Germinal center (tissue), 1 donor: ENCODE results near the gene SNRK.

Experiments used
- DNase-seq: peaks from one replicate; pipeline ENCODE4 v3.0.0; 2012; ENCODE audit warnings: mixed read lengths, low spot score

SNRK gene

DNA sequence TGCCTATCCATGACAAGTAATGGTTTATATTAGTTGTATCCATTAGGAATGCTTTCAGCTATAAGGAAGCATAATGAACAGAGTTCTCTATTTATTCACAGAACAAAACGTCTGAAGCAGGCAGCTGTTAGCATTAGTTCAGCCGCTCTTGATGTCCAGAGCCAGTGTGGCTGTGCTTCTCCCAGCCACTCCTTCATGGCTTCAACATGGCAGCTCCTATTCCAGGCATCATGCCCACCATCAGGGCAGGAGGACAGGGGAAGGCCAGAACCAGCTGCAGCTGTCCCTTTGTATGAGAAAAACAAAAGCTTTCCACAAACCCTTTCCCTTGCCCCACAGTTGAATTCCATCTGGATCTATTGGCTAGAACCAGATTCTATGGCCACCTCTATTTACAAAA, 12.9 kb upstream of the SNRK start:
- no peak for DNase-seq

DNA sequence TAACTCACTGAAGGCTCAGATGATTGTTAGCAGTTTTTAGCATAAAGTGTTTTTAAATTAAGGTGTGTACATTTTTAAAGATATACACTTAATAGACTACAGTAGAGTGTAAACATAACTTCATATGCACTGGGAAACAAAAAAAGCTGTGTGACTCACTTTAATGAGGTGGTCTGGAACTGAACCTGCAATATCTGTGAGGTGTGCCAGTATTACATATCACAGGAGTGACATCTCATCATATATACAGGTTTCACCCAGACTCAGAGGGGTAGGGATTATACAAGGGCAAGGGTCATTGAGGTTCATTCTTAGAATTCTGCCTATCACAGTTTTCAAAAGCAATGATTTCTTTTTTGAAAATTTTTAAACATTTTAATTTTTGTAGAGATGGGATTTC, 7.3 kb upstream of the SNRK start:
- DNase-seq = no peak

- no peak for DNase-seq
Observed at GRCh38 chr3:43279532-43279931, 6.8 kb upstream of the SNRK start.

DNA sequence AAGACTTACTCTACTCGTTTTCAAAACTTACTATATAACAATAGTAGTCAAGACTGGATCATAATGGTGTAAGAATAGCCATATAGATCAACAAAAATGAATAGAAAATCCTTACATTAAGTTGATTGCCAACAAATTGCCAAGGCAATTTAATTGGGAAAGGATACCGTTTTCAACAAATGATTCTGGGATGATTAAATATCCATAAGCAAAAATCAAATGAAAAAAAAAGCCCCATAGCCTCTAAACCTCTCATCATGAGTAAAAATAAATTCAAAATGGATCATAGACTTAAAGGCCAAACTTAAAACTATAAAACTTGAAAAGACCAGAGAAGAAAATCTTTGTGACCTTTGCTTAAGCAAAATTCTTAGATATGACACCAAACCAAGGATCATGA, 5.3 kb upstream of the SNRK start:
- no peak for DNase-seq

DNA sequence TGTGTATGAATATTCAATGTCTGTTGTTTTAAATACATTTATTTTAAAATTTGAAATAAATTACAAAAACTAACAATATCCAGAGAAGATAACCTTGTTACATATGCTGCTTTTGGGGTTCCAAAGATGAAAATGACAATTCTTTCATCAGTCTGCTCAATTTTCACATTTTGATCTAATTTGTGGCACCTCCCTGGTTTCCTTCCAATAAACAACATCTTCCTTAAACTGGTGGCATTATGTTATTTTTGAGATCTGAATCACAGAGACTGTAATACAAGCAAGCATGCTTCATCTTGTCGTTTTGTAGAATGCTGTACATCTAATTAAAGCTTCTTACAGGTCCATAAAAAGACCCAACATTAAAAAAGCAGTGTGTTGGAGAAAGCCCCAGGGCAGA, 2.2 kb upstream of the SNRK start:
- no peak for DNase-seq

- DNase-seq = no peak
Observed at GRCh38 chr3:43285644-43286043, 696 bp upstream of the SNRK start.

DNA sequence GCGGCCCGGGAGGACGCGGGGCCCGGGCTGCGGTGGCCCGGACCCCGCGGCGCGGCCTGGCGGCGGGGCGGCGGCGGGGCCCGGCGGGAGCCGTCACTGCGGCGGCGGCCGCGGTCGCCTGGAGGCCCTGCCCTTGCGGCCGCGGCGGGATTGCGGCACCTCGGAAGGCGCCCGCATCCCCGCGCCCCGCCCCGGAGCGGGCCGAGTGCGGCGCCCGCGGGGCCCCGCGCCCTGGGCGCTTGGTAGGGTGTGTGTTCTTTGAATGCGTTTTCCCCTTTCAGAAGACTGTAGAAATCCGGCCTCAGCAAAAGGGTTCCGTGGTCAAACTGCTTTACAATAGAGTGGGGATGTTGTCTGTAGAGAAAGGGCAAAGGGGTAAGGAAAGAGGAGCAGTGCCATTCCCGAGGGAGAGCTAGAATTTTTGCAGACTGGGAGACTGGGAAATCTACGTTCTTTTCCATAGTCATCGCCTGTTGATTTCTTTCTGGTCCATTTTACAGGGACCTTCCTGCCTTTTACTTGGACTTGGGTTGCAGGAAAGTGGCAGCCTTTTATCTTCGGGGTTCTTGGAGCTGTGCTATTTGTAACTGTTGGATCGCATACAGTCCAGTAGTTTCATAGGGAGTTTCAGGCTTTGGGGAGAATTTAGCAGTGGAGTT, 630 bp downstream of the SNRK start:
- peak; percentile 65 for DNase-seq

- no peak for DNase-seq
Observed at GRCh38 chr3:43287500-43287873, 1.1 kb downstream of the SNRK start.

- DNase-seq = peak; percentile 41
Observed at GRCh38 chr3:43288366-43288765, 2.0 kb downstream of the SNRK start.

DNA sequence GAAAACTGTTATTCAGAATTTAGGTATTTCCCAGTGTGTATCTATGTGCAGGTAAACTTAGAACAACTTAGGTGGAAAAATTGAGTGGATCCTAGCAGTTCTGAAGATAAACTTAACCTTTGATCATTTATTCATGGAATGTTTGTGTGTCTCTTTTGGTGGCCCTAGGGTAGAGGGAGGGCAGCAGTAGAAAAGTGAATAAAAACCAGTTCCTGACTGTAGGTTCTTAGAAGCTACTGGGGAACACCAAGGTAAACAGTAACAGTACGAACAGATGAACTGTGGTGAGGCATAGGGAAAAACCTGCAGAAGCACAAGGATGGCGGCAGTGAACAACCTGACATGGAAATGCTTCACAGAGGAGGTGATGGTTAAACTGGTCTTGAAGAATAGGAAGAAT, 2.5 kb downstream of the SNRK start:
- no peak for DNase-seq

DNA sequence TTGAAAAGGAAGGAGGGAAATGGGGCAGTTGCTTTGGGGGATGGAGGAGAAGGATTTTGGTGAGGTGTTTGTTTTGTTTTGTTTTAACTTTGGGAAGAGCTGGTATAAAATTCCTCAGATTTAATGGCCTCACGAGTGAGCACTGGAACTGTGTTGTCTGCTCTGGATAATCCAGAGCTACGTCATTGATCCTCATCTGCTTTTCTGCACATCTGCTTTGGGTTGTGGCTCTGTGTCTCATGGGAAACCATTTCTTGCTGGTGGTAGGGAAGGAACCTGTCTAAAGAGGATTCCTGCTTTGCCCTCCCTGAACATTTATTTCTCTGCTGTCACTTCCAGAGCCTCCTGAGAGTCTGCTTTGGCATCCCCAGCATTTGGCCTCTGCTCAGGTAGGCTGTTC, 3.1 kb downstream of the SNRK start:
- no peak for DNase-seq

DNA sequence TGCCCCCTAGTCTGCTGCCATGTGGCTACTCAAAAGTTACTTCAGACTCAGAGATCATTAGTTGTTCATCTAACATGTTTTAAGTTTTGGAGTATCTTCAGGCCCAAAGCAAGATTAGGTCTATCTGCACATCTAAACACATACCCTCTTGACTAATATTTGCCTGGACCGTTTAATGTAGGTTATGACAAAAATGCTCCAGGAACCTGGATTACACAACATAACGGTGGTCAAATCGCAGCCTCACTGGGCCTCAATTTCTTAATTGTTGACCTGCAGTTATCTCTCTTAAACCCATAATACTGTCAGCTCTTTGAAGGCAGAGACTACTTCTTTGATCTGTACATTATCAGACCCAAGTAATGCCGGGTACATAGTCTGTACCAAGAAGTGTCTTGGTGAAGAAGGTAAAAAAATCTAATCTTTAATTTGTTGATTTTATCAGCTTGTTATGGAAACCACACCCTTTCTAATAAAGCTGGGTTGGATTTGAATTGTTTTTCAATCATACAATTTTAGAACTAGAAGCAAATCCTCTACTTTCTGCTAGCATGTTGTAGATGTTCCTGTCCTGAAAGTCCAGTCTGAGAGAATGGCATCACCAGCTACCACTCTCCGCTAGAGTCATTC, 3.6 kb downstream of the SNRK start:
- no peak for DNase-seq

DNA sequence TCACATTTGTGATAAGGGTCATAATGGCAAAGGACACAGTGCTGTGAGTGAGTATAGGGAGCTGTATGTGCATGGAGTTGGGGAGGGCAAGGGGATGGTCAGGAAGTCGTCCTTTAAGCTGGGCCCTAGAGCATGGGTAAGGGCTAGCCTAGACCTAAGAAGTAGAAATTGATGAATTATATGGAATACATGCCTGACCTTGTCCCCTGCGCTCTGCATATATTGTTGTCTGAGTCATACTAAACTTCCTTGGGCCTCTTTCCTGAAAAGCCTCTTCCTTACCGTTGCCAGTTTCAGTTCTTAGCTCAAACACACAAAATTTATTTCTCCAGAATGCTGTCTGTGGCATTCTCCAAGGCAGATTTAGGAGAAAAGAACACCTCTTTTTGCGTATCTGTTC, 4.6 kb downstream of the SNRK start:
- DNase-seq = no peak

DNA sequence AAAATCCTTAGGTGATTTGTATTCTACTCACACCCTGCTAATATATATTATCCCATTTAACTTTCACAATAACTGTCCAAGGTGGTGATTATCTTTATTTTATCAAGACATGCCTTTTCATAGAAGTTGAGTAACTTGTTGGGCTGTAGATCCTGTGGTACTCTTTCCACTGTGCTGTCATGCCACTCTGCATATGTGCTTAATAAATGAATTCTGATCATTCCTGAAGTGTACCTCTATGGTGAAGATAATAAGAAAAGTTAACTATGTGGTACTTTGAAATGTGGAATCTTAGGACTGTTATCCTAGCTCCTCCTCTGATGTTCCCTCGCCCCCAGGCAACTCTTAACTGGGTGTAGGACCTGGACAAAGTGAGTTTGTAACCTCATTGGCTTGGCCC, 5.2 kb downstream of the SNRK start:
- no peak for DNase-seq

- DNase-seq = no peak
Observed at GRCh38 chr3:43294975-43295374, 8.6 kb downstream of the SNRK start.

- DNase-seq = peak; percentile 19
Observed at GRCh38 chr3:43296565-43296964, 10.2 kb downstream of the SNRK start.

- DNase-seq = no peak
Observed at GRCh38 chr3:43298292-43298691, 12.0 kb downstream of the SNRK start.

DNA sequence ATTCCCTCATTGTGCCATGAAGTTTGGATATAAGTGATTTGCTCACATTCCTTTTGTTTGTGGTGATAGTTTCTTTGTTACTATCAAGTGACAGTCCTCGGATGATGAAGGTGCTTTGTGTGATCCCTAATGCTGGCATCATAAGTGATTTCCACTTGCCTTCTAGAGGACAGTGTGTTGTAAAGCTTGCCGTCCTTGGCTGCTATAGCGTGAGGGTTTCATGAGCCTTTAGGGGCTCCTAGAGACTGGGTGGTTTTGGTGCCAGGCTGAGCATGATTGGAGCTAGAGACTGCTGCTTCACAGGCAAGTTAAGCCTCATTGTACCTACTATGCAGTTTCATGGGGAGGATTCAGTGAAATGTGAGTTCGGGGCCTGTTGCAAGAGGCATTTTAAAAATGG, 12.4 kb downstream of the SNRK start:
- DNase-seq = no peak

GRCh38 chr3:43302116-43302880, 16.0 kb downstream of the SNRK start:
- DNase-seq = no peak

DNA sequence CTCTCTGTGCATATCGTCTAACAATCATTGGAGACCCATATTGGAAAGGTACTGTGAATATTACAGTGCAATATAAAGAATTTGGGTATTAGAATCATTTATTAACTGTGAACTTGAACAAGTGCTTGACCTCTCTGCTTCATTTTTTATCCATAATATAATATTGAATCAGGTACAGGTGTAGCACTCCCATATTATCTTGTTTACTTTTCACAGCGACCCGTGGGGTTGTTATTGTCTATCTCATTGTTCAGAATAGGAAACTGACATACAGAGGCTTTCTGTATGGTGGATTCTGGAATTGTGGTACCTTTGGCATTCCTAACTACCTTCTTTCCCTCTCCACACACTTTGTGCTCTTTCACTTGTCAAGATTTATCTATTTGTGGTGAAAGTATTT, 17.8 kb downstream of the SNRK start:
- no peak for DNase-seq

DNA sequence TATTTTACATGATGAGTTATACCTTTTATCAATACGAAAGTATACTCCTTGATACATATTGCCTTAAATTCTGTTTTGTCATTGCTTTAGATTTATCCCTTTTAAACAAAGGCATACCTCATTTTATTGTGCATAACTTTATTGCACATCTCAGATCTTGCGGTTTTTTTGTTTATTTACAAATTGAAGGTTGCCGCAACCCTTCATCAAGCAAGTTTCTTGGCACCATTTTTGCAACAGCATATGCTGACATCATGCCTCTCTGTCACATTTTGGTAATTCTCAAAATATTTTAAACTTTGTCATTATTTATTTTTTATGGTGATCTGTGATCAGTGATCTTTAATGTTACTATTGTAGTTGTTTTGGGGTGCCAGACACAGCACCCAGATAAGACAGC, 20.9 kb downstream of the SNRK start:
- no peak for DNase-seq

- no peak for DNase-seq
Observed at GRCh38 chr3:43307649-43308048, 21.3 kb downstream of the SNRK start.
